MV-4-11 (cell line): ENCODE results near the gene B3GAT1.

Source experiments
- DNase-seq: peaks from one replicate; lab custom pipeline; 2025; lab: John Stamatoyannopoulos, UW

Gene B3GAT1

DNA sequence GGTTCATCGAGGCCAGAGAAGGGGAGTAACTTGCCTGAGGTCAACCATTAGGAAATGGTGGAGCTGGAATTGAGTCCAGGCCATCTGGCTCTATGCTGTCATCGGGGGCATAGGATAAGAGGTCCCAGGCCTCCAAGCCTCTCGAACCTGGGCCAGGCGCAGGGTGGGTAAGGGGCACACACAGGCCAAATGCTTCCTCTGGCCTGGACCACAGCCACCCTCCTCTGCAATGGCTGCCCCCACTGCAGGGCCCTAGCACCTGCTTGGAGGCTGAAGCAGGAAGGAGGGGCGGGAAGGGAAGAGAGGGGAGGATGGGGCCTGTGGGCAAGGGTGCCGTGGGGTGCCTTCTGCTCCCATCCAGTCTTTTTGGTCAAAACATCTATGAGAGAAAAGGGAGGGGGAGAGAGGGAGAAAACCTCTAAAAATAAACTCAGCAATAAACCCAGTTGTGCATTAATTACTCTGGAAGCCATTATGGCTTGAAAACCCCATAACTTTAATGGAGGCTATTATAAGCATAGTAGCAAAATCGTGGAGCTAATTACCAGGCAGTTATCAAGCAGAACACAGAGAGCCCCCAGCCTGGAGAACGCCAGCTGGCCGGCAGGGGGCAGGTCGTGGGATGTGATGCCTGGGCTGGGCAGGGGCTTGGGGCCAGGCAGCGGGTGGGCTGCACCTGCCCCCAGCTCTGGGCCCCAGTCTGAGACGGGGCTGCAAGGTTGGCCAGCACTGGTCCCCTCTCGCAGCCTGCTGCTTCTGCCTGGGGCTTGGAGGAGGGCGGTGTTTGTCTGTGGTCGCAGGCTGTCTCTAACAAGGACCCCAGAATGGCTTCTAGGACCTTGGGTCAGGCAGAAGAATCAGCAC lies 21.1 kb downstream of the B3GAT1 start:
- DNase-seq = no peak

- no peak for DNase-seq
Observed at GRCh38 chr11:134389464-134390180, 22.4 kb downstream of the B3GAT1 start.

- no peak for DNase-seq
Observed at GRCh38 chr11:134388590-134388989, 23.5 kb downstream of the B3GAT1 start.

DNA sequence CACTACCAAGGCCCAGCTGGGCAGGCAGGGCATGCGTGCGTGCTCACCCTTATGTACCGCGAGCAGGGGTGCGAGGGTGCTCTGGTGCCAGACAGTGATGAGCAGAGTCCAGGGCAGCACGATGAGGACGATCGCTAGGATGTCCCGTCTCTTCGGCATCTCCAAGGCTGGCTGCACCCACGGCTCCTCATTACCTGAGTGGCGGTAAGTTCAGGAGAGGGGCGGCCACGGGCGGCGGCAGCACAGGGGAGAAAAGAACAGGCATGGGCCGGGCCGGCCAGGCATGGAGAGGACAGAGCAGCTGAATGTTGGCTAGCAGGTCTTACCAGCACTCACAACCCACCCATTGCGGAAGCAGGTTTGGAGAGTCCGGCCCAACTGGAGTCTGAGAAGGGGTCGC lies 24.5 kb downstream of the B3GAT1 start:
- no peak for DNase-seq

DNA sequence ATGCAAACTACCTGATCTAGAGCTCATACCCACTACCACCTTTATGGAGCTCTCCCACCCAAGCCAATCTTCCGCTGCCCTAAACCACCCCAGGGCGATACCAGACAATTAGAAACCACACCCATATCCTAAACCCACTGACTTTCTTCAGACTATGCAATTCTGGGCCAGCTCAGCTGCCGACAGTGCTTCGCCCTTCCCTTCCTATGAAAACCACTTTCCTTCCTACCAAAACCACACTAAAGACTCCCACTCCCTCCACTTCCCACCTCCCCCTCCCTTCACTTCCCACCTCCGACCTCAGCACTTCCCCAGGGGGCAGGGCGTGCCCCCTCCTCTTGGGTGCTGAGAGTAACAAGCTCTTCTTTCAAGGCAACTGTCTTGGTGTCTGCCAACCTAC lies 25.1 kb downstream of the B3GAT1 start:
- no peak for DNase-seq

GRCh38 chr11:134385774-134386565 lies 26.1 kb downstream of the B3GAT1 start:
- DNase-seq = no peak

- no peak for DNase-seq
Observed at GRCh38 chr11:134385171-134385570, 26.9 kb downstream of the B3GAT1 start.

GRCh38 chr11:134384406-134384805 lies 27.6 kb downstream of the B3GAT1 start:
- DNase-seq = no peak

GRCh38 chr11:134383576-134384221 lies 28.3 kb downstream of the B3GAT1 start:
- no peak for DNase-seq

DNA sequence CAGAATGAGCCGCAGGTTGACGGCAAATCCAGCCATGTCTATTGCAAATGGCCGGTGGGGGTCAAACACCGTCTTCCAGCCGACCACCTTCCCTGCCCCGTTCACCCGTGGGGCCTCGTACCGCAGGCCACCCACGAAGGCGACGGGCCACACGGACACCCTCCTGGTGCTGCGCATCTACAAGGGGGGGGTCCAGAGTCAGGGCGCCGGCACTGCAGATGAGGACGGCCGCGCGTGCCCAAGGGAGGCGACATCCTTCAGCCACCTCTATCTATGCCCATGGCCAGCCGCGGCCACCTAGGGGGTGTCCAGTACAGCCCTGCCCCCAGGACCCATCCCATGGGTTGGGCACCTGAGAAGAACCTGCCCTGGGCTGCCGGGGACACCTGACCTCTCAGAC lies 29.2 kb downstream of the B3GAT1 start:
- no peak for DNase-seq

DNA sequence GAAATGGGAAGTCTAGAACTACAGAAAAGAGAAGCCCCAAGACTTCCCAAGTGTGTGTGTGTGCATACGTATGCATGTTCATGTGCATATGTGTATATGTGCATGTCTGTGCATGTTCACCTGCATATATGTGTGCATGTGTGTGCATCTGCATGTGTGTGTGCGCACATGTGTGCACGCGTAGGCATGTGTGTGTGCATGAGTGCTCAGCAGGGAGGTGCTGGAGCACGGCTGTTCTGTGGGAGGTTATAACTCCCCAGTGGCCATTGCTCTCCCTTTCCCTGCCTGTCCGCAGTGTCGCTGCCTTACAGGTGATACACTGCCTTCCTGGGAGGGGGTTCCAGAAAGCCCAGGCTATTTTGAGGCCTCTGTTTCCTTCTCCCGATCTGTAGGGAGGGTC lies 29.8 kb downstream of the B3GAT1 start:
- DNase-seq = no peak

- DNase-seq = peak; percentile 4
Observed at GRCh38 chr11:134380785-134381184, 31.3 kb downstream of the B3GAT1 start.

- DNase-seq = no peak
Observed at GRCh38 chr11:134380229-134380628, 31.8 kb downstream of the B3GAT1 start.

DNA sequence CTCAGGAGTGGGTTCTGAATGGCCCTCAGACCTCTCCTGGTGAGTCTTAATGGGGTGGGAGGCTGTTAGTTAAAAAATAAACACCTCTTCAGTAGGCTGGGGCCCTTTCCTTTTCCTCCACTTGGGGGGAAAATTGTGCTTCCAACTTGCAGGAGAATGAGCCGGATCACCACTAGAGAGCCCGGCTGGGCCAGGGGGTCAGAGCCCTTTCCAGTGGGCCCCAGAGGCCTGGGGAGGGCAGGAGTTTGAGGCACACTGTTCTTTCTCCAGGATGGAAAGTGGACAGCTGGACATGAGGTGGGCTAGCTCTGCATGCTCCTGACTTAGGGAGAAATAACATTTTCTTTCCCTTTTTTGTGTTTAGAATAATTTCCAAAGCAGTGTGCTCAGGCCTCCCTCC lies 32.8 kb downstream of the B3GAT1 start:
- no peak for DNase-seq

- DNase-seq = no peak
Observed at GRCh38 chr11:134377876-134378275, 34.2 kb downstream of the B3GAT1 start.

- DNase-seq = no peak
Observed at GRCh38 chr11:134376150-134376921, 35.7 kb downstream of the B3GAT1 start.

DNA sequence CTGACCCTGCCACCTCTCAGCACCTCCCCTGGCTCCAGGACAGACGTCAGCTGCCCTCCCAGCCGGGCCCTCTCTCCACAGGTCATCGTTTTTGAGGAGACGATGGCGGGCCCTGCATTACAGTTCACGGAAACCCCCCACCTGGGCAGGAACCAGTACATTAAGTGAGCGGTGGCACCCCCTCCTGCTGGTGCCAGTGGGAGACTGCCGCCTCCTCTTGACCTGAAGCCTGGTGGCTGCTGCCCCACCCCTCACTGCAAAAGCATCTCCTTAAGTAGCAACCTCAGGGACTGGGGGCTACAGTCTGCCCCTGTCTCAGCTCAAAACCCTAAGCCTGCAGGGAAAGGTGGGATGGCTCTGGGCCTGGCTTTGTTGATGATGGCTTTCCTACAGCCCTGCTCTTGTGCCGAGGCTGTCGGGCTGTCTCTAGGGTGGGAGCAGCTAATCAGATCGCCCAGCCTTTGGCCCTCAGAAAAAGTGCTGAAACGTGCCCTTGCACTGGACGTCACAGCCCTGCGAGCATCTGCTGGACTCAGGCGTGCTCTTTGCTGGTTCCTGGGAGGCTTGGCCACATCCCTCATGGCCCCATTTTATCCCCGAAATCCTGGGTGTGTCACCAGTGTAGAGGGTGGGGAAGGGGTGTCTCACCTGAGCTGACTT lies 37.0 kb downstream of the B3GAT1 start:
- no peak for DNase-seq

DNA sequence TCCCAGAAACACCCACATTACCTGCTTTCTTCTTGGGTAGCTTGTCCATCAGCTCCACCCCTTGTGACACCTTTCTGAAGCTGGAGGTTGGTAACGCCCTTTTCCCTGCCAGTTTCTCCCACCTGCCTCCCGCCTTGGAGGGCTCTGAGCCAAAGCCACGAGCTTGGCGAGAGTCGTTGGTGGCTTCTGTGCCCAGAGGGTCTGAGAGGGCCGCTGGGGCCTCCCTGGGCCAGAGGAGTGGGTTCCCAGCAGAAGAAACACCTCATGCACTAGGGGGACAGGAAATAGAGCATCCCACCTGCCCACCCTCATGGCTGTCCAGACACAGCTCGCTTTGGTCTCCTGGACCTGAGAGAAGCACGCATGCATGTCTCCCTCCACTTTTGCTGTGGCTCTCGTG lies 37.9 kb downstream of the B3GAT1 start:
- no peak for DNase-seq

- no peak for DNase-seq
Observed at GRCh38 chr11:134373591-134374052, 38.4 kb downstream of the B3GAT1 start.

DNA sequence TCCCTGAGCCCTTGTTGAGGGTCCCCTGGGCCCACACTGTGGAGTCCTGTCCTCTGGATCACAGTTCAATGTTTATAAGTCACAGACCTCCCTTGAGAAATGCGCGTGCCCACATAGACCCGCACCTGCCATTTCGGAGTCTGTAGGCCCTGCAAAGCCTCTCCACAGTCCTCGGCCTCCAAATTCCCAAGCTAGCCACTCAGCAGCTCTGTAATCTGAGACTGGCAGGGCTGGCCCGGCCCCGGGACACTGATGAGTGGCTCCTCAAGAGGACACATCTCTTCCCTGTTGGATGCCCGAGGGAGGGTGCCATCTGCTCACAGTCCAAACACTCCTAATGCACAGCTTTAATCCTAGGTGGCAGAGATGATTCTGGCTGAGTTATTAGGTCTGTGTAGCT lies 39.1 kb downstream of the B3GAT1 start:
- no peak for DNase-seq

GRCh38 chr11:134372536-134372935 lies 39.5 kb downstream of the B3GAT1 start:
- DNase-seq = no peak
